ENCODE measurements around the gene GPR108.
"Not testable (repeated sequence)": the region's sequence is repeated elsewhere in the genome, so short reads cannot be mapped to it uniquely, and the experiment has no call there.

Gene GPR108

DNA sequence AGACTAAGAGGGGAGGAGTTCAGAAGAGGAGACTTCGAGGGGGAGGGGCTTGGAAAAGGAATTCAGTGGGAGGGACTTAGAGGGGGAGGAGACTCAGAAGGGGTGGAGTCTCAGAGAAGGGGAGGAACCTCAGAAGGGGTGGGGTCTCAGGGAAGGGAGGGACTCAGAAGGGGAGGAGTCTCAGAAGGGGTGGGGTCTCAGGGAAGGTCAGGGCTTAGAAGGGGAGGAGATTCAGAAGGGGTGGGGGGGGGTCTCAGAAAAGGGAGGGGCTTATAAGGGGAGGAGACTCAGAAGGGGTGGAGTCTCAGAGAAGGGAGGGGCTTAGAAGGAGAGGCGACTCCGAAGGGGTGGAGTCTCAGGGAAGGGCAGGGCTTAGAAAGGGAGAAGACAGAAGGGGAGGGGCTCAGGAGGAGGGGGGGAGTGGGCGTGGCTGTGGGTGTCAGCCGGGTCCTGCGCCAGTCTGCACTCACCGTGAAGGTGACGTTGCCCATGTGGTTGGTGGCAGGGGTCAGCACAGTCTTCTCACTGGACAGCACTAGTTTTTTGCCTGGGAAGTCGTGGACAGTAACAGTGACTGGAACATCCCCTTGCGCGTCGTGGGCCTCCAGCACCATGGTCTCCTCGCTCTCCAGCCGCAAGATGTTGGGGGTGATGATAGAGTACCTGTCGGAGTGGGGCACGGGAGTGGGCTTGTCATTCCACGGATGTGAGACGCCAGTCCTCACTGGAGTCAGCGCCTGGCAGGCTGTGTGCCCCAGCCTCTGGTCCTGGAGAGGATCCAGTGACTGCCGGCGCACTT is 18.4 kb downstream of the GPR108 start:
- no peak for DNase-seq

DNA sequence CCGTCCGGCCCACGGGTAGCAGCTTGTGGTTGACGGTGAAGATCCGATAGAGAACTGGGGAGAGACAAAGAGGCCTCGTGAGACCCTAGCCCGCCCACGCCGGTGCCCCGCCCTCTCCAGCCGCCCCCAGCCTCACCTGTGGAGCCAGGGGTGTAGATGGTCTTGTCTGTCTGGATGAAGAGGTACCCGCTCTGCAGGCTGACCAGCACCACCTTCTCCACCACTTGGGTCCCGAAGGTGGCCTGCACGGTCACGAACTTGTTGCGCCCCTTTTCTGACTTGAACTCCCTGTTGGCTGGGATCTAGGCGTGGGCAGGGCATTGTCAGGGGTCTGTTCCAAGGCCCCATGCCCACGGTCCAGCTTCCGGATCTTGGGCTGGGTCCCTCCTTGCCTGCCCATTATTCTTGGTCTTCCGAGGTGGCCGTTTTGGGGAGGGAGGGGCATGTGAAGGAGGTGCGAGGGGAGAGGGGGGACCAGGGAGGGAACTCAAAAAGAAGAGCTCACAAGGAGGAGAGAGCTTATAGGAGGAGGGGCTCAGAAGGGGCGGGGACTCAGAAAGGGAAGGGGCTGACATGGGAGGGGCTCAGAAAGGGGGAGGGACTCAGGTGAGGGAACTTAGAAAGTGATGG is 19.2 kb downstream of the GPR108 start:
- no peak for DNase-seq

DNA sequence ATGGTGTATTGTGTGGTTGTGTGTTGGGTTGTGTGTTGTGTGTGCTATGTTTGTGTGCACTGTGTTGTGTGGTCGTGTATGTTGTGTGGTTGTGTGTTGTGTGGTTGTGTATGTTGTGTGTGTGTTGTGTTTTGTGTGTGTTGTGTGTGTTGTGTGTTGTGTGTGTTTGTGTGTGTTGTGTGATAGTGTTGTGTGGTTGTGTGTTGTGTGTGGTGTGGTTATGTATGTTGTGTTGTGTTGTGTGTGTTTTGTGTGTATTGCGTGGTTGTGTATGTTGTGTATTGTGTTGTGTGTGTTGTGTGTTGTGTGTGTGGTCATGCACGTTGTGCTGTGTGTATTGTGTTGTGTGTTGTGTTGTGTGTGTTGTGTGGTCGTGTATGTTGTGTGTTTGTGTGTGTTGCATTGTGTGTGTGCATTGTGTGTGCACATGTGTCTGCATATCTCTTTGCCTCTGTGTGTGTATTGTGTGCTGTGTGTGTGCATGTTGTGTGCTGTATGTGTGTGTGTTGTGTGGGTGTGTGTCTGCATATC is 19.9 kb downstream of the GPR108 start:
- no peak for DNase-seq

DNA sequence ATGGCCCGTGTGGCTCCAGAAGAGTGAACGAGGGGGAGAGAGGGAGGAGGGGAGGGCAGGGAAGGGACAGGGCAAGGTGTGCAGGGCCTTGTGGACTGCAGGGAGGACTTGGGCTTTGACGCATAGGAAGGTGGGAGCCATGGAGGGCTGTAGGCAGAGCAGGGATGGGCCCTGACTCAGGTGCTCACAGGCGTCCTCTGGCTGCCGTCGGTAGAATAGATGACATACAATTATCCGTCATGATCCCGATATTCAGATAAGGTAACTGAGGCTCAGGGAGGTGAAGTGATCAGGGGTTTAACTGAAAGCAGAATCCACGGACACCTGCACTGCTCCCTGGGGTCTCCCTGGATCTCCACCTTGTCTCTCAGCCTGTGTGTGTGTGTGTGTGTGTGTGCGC is 20.3 kb downstream of the GPR108 start:
- no peak for DNase-seq

DNA sequence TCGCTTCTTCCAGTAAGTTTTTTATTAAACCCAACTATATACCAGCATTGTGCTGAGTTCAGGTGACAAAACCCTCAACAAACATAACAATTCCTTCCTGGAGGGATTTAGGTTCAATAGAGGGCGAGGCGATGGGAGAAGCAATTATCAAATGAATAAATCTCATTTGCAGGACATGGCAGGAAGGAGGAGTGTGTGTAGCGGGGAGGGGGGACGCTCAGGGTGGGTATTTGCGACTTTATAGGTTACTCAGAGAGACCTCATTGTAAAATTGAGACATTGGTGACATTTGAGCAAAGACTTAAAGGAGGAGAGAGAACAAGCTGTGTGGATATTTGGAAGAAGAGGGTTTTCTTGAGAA is 20.8 kb downstream of the GPR108 start:
- no peak for DNase-seq

DNA sequence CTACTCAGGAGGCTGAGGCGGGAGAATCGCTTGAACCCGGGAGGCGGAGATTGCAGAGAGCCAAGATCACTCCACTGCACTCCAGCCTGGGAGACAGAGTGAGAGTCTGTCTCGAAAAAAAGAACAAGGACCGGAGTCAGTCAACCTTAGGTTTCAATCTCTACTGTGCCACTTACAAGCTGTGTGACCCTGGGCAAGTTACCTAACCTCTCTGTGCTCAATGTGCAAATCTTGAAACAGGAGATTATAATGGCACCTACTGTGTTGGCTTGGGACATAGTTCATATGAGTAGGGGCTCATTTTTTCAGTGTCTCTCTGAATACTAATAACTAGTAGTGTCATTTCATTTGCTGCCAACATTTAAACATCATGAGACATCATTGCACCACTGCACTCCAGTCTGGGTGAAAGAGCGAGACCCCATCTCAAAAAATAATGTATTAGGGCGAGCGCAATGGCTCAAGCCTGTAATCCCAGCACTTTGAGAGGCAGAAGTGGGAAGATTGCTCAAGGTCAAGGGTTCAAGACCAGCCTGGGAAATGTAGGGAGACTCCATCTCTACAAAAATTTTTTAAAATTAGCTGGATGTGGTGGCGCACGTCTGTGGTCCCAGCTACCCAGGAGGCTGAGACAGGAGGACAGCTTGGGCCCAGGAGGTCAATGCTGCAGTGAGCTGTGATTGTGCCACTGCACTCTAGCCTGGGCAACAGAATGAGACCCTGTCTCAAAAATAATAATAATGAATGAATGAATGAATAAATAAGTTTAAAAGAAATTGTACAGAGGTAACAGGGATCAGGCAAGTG is 22.4 kb downstream of the GPR108 start:
- no peak for DNase-seq

DNA sequence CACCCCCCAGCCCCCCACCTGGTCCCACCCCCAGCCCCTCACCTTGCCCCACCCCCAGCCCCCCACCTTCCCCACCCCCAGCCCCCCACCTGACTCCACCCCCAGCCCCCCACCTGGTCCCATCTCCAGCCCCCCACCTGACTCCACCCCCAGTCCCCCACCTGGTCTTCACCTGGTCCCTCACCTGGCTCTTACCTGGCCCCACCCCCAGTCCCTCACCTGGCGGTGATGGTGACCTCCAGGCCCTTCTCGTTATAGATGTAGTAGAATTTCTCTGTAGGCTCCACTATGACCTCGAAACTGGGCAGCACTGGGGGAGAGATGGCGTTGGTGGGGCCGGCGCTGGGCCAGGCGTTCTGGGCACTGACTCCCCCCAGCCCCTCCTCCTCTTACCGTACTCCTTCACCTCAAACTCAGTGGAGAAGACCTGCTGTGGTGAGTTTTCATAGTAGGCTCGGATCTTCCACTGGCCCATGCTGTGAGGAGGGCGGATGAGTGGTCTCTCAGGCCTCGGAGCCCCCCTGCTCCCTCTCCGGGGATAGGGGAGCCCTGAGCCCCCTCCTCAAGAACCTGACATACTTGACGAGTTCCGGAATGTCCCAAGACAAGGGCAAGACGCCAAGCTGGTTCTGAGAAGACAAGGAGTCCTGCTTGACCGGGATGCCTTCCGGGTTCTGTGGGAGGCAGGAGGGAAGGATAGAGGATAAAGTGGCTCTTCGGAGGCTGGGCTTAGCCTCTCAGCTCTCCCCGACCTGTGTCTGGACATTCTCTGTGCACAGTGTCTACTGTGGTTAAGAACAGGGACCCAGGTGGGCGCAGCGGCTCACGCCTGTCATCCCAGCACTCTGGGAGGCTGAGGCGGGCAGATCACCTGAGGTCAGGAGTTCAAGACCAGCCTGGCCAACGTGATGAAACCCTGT is 23.3 kb downstream of the GPR108 start:
- DNase-seq, result no peak

DNA sequence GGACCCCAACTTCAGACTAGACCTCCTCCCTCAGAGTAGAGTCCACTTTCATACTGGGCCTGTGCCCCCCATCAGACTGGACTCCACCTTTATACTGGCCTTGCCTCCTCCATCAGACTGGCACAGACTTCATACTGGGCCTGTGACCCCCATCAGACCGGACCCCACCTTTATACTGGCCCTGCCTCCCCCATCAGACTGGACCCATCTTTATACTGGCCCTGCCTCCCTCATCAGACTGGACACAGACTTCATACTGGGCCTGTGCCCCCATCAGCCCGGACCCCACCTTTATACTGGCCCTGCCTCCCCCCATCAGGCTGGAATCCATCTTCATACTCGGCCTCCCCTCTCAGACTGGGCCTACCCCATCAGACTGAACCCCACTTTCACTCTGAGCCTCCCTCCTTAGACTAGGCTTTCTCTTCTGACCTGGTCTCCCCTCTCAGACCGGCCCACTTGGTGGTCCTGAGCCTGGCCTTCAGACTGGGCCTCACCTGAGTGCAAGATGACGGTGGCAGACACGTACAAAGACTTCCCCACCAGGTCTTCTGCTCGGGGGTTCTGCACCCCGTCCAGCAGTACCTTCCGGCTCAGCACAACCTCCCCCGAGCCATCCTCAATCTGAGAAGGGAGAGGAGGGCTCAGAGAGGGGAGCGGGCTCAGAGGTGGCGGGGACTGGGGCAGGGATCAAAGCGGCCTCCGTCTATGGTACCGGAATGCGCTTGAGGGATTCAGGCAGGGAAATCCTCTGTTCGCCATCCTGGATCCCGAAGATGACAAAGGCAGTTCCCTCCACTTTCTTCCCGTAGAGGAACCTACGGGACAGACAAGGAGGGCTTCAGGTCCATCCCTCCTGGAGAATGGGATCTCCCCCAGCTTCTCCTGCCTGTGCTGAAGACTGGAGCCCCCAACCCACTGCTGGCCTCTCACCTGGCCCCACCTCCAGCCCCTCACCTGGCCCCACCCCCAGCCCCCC is 24.4 kb downstream of the GPR108 start:
- no peak for DNase-seq

DNA sequence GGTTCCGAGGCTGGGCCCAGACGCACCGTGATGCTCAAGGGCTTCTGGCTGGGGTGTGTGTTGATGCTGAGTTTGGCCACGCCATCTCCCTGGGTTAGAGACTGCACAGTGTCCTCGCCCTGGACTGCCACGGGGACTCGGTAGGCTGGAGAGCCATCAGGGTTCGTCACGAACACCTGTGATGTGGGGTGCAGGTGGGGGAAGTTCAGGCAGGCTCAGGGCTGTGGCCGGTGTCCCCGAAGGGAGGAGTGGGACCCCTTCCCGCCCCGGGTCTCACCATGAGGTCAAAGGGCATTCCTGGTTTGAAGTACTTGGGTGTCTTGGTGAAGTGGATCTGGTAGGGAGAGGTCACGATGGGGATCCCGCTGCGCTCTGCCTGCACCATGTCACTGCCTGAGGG is 25.1 kb downstream of the GPR108 start:
- no peak for DNase-seq

DNA sequence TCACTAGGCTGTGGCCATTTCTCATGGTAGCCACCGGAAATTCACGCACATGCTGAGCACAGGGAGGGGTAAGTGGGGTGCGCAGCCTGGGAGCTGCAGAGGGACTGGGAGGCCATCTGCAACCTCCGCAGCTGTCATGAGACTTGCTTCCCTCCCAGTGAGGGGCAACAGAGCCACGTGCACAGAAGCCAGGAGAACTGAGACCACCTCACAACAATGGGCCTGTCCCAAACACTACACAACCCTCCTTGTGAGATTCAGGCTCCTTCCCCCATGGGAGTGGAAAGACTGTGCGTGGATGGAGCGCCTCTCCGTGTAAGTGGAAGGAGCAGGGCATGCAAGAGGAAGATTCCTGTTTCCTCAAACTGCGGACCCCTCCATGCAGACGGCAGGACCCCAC is 25.8 kb downstream of the GPR108 start:
- no peak for DNase-seq

DNA sequence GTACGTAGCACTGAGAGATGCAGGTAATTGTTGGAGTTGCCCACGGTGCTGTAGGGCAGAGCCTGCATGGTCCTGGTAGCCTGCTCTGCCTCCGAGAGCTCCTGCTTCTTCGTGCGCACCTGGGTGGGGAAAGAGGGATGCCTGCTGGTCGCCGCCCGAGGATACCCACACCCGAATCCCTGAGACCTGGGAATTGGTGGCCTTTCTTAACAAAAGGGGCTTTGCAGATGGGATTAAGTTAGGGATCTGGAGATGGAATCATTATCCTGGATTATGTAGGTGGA is 26.4 kb downstream of the GPR108 start:
- DNase-seq, result no peak

DNA sequence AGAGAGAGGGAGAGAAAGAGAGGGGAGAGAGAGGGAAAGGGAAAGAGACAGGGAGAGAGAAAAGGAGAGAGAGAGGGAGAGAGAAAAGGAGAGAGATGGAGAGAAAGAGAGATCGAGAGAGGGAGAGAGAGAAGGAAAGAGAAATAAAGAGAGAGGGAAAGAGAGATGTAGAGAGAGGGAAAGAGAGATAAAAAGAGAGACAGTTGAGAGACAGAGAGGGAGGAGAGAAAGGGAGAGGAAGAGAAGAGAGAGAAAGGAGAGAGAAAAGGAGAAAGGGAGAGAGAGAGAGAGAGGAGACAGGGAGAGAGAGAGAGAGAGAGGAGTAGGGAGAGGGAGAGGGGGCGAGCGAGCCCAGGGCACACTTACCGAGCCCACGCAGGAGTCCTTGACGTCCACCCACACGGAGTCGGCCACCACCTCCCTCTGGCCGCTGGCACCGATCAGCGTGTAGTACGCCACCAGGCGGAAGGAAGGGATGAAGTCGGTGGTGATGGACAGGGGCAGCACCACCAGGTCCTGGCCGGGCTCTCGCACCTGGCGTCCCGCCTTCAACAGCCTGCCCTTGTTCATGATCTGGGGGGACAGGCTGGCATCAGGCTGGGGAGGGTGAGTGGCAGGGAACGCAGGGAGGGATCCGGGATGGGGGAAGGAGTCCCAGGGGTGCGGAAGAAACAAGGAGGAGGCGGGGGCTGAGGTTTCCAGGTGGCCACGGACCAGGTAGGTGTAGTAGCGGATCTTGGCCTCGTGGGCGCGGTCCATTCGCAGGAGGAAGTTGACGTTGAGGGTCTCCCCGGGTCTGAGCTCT is 26.9 kb downstream of the GPR108 start:
- DNase-seq, result no peak

DNA sequence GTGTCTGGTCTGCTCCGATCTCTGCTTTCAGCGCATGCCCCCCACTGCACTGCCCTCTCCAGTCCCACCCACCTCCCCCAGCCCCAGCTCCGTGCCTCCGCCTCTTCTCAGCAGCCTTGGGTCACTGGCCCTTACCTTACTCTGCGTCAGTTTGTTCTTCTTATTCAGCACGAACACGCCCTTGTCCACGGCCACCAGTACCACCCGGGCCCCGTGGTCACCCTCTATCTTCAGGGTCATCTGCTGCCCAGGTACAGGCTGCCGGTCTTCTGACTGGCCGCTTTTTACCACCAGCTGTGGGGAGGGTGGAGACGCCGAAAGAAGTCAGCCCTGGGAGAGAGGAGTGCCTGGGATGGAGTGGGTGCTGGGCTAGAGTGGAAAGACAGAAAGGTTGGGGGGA is 27.8 kb downstream of the GPR108 start:
- DNase-seq, result no peak

DNA sequence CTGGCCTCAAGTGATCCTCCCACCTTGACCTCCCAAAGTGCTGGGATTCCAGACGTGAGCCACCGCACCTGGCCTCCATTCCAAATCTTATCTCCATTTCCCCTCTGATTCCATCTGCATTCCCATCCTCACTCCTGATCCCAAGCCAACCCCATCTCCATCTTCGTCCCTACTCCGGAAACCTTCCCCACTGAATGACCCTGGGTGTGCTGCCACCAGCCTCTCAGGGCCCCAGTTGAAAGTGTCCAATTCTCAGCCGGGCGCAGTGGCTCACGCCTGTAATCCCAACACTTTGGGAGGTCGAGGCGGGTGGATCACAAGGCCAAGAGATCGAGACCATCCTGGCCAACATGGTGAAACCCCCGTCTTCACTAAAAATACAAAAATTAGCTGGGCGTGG is 28.5 kb downstream of the GPR108 start:
- DNase-seq, result not testable (repeated sequence)

DNA sequence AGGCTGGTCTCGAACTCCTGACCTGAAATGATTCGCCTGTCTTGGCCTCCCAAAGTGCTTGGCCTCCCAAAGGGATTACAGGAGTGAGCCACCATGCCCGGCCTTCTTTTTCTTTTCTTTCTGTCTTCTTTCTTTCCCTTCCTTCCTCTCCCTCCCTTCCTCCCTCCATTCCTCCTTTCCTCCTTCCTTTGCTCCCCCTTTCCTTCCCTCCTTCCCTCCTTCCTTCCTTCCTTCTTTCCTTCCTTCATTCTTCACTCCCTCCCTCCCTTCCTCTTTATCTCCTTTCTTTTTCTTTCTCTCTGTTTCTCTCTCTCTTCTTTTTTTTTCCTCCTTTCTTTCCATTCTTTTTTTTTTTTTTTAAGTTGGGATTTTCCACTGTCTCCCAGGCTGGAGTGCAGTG is 29.0 kb downstream of the GPR108 start:
- DNase-seq, result no peak

DNA sequence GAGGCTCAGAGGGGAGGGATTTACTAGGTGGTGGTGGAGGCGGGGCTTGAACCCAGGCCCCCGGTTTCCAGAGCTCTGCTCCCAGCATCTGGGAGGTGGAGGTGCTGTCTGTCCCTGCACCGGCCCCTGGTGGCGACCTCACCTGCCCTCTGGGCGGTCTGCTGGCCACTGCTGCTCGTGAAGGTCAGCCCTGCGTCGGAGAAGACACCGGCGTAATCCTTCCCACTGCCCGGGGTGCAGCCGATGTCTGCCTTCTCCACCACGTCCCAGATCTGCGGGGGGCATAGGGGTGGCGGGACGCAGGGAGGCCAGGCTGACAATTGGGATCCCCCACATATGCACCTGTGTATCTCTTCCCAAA is 29.7 kb downstream of the GPR108 start:
- no peak for DNase-seq

DNA sequence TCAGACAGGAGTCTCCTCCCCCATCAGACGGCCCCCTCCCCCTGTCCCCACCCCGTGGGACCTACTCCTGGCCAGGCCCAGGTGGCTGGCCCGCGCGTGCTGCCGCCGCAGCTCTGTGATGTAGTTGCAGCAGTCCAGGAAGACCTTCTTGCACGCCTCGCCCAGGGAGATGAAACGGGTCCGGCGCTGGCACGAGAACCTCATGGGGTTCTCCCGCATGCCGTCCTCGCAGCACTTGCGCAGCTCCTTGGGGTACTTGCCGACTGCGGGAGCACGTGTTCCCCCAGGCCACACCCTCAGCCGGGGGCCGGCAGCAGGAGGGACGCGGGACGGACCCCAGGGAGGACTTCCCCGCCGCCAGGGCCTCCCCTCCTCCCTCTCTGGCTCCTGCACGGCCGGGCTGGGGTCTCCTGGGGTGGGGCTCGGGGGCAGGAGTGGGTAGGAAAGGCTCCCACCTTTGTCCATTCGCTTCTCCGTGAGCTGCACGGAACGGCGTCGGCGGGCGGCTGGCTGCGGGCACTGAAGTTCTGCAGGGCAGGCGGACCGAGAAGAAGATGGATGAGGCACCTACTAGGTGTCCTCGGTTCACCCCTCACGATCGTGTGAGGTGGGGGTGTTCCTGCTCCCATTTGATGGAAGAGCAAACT is 30.2 kb downstream of the GPR108 start:
- DNase-seq, result no peak

DNA sequence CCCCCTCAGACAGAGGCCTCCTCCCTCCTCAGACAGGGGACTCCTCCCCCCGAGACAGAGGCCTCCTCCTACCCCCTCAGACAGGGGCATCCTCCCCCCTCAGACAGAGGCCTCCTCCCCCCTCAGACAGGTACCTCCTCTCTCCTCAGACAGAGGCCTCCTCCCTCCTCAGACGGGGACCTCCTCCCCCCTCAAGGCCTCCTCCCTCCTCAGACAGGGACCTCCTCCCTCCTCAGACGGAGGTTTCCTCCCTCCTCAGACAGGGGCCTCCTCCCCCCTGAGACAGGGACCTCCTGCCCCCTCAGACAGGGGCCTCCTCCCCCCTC is 30.8 kb downstream of the GPR108 start:
- no peak for DNase-seq

DNA sequence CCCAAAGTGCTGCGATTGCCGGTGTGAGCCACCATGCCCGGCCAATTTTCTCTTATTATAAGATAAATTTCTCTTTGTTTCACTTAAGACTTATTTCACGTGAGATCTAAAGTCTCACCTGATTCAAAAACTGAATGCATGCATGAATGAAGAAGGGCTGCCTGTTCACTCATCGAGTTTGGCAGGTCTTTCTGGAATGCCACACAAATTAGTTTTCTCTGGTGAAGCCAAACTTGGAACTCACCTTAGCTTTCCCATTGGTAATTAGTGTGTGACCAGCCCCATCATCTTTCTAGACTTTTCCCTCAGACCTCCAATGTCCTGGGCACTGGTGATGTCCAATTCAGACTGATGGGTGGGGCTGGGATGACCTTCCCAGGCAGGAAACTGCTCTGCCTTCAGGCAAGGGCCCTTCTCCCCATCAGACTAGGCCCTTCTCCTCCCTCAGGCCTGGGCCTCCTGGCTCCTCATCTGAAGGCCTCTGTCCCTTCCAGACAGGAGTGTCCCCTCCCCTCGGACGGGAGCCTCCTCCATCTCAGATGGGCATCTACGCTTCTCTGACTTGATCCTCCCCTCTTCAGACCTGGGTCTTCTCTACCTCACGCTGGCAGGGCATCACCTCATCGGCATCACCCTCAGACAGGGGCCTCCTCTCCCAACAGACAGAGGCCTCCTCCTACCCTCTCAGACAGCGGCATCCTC is 31.3 kb downstream of the GPR108 start:
- no peak for DNase-seq
